ENCODE measurements around the gene UNC5C.

DNA sequence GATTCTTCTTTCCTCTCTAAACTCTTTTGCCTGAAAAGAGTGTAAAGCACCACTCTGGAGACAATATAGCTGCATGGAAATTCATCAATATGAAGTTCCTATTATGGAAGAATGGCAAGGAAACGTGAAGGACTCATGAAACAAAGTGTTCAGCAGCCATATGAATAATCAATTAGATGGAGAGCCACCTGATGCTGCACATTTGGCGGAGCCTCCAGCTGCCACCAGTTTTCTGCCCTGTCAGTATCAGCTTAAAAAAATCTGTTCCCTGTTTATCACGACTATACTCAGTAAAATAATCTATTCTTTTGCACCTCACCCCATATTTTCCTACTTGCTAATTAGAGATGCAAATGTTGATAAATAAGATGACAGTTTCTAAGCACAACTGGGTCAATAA is 276.0 kb downstream of the UNC5C start:
- TF ChIP-seq CTCF (IDR thresholded peaks at IDR 0.05) (no peak), POLR2A (IDR thresholded peaks at IDR 0.05) (no peak)
